Measurements from ENCODE around the gene IFNLR1.

IFNLR1 gene

GRCh38 chr1:24156542-24157260 is 30.4 kb downstream of the IFNLR1 start:
- H3K4me3 ChIP-seq (ENCODE audit: low read depth, low read length), result no peak overlapping the region
- in situ Hi-C loops (cut with HindIII; ENCODE audit: low sequenced_read_pairs), result no loop called here

GRCh38 chr1:24155011-24155782 is 31.9 kb downstream of the IFNLR1 start:
- DNase-seq (ENCODE audit: low read depth, low spot score), result no peak
- peak; percentile 19 for TF ChIP-seq CTCF (IDR thresholded peaks at IDR 0.05; ENCODE audit: low read depth, low read length)
- no peak overlapping the region for H3K4me3 ChIP-seq (ENCODE audit: low read depth, low read length)
- in situ Hi-C loops (cut with HindIII; ENCODE audit: low sequenced_read_pairs), result no loop called here

More at GRCh38 chr1:24156542-24157260, 30.4 kb downstream of the IFNLR1 start:
- DNase-seq (ENCODE audit: low read depth, low spot score), result no peak
- no peak for TF ChIP-seq CTCF (IDR thresholded peaks at IDR 0.05; ENCODE audit: low read depth, low read length)

GRCh38 chr1:24154215-24154614 is 32.9 kb downstream of the IFNLR1 start:
- in situ Hi-C loops (cut with HindIII; ENCODE audit: low sequenced_read_pairs), result no loop called here
- H3K4me3 ChIP-seq (ENCODE audit: low read depth, low read length), result no peak overlapping the region
- no peak for TF ChIP-seq CTCF (IDR thresholded peaks at IDR 0.05; ENCODE audit: low read depth, low read length)
- DNase-seq (ENCODE audit: low read depth, low spot score), result no peak

GRCh38 chr1:24152631-24153494 is 34.2 kb downstream of the IFNLR1 start:
- TF ChIP-seq CTCF (IDR thresholded peaks at IDR 0.05; ENCODE audit: low read depth, low read length), result no peak
- in situ Hi-C loops (cut with HindIII; ENCODE audit: low sequenced_read_pairs), result no loop called here
- no peak overlapping the region for H3K4me3 ChIP-seq (ENCODE audit: low read depth, low read length)
- no peak for DNase-seq (ENCODE audit: low read depth, low spot score)

- in situ Hi-C loops (cut with HindIII; ENCODE audit: low sequenced_read_pairs), result no loop called here
- DNase-seq (ENCODE audit: low read depth, low spot score), result no peak
- TF ChIP-seq CTCF (IDR thresholded peaks at IDR 0.05; ENCODE audit: low read depth, low read length), result no peak
- no peak overlapping the region for H3K4me3 ChIP-seq (ENCODE audit: low read depth, low read length)
Measured at GRCh38 chr1:24151175-24151533, 35.9 kb downstream of the IFNLR1 start.

Measured in astrocyte of the spinal cord (primary cell).